ENCODE data around the gene TACR2. TPM values are rescaled to one million over a fixed set of nuclear protein-coding genes. Genes with fewer than 3 reads are reported as not detected.

Gene TACR2
- total RNA-seq, 1 experiment from 2014 or later, result 0.21 TPM

GRCh38 chr10:69383558-69383957, 33.2 kb downstream of the TACR2 start:
- no peak for DNase-seq (ENCODE audit: low read depth, low spot score)
- BruUV-seq (replicated peaks), result no TSS peak
- TF ChIP-seq REST (IDR thresholded peaks at IDR 0.05; ENCODE audit: insufficient read depth in 1 of 2, low read depth in 2 of 2, low read length in 1 of 2) (no peak), POLR2AphosphoS5 (IDR thresholded peaks at IDR 0.05; ENCODE audit: low read depth, low read length) (no peak), SIN3A (IDR thresholded peaks at IDR 0.05; ENCODE audit: borderline replicate concordance, insufficient read depth, low read depth, low read length) (no peak), CTCF (IDR thresholded peaks at IDR 0.05) (no peak), TCF7L2 (IDR thresholded peaks at IDR 0.05; ENCODE audit: low read depth, low read length) (no peak)
- Histone ChIP-seq H3K27ac (ENCODE audit: low read length) (no peak overlapping the region), H3K4me1 (ENCODE audit: control insufficient read depth, insufficient read depth, low read length) (no peaks in the 10 kb centered on the region), H3K27me3 (ENCODE audit: control insufficient read depth, insufficient read depth, low read length) (no peaks in the 10 kb centered on the region), H3K4me3 (ENCODE audit: low read depth in 2 of 2, low read length in 2 of 2) (no peak overlapping the region), H3K9me3 (ENCODE audit: control insufficient read depth, insufficient read depth, low read depth, low read length) (no peaks in the 10 kb centered on the region), H3K36me3 (ENCODE audit: control insufficient read depth, insufficient read depth, low read length) (no peaks in the 10 kb centered on the region)
- in situ Hi-C loops (cut with HindIII; ENCODE audit: low pct_unique_long_range_greater_than_20kb, low sequenced_read_pairs) (no loop called here), intact Hi-C loops (cut with micrococcal nuclease; ENCODE audit: unreplicated experiment) (no loop called here)
- ChIA-PET POLR2A (no interaction called here), CTCF (no interaction called here)
- ATAC-seq, result peak; percentile 63; the same call in 1 of the 2 replicates

- DNase-seq (ENCODE audit: low read depth, low spot score), result no peak
- intact Hi-C loops (cut with micrococcal nuclease; ENCODE audit: unreplicated experiment), result no loop called here
- no peak overlapping the region for H3K4me3 ChIP-seq (ENCODE audit: low read depth in 2 of 2, low read length in 2 of 2)
- ChIA-PET POLR2A (no interaction called here), CTCF (no interaction called here)
- H3K27ac ChIP-seq (ENCODE audit: low read length), result no peak overlapping the region
- no peak for TF ChIP-seq POLR2AphosphoS5 (IDR thresholded peaks at IDR 0.05; ENCODE audit: low read depth, low read length)
- no peak for TF ChIP-seq REST (IDR thresholded peaks at IDR 0.05; ENCODE audit: insufficient read depth in 1 of 2, low read depth in 2 of 2, low read length in 1 of 2)
- no peak for TF ChIP-seq CTCF (IDR thresholded peaks at IDR 0.05)
- TF ChIP-seq TCF7L2 (IDR thresholded peaks at IDR 0.05; ENCODE audit: low read depth, low read length), result no peak
- TF ChIP-seq SIN3A (IDR thresholded peaks at IDR 0.05; ENCODE audit: borderline replicate concordance, insufficient read depth, low read depth, low read length), result no peak
- H3K27me3 ChIP-seq (ENCODE audit: control insufficient read depth, insufficient read depth, low read length), result no peaks in the 10 kb centered on the region
- H3K36me3 ChIP-seq (ENCODE audit: control insufficient read depth, insufficient read depth, low read length), result no peaks in the 10 kb centered on the region
- no peaks in the 10 kb centered on the region for H3K9me3 ChIP-seq (ENCODE audit: control insufficient read depth, insufficient read depth, low read depth, low read length)
- no TSS peak for BruUV-seq (replicated peaks)
- no peaks in the 10 kb centered on the region for H3K4me1 ChIP-seq (ENCODE audit: control insufficient read depth, insufficient read depth, low read length)
- ATAC-seq, result peak; percentile 57; the same call in 1 of the 2 replicates
- in situ Hi-C loops (cut with HindIII; ENCODE audit: low pct_unique_long_range_greater_than_20kb, low sequenced_read_pairs), result no loop called here
Measured at GRCh38 chr10:69382382-69383117, 34.2 kb downstream of the TACR2 start.

Data from Panc1 (cell line).